Activated naive CD4-positive, alpha-beta T cell treated with anti-CD3 and anti-CD28 coated beads for 36 hours (primary cell): ENCODE data around the gene HOXC5. TPM values are rescaled to one million over a fixed set of nuclear protein-coding genes. Genes with fewer than 3 reads are reported as not detected.

ENCODE experiments used
- CTCF ChIA-PET: fragments of 350-600 bp; sonication (Branson Sonifier 250); formaldehyde crosslinking; loops from one replicate; lab custom pipeline; 2021; ENCODE audit warnings: antibody characterized with exemption; lab: Charles Lee
- DNase-seq: peaks from one replicate; pipeline ENCODE4 v3.0.0-alpha.2; 2020
- H3K27ac Mint-ChIP-seq: one replicate; pipeline ENCODE4 v1.8.0; 2021; ENCODE audit warnings: mild to moderate bottlenecking, mixed read lengths
- H3K27me3 Mint-ChIP-seq: one replicate; pipeline ENCODE4 v1.8.0; 2021; ENCODE audit warnings: low read depth, mixed read lengths
- H3K36me3 Mint-ChIP-seq: one replicate; pipeline ENCODE4 v1.8.0; 2021; ENCODE audit warnings: low read depth, mixed read lengths
- H3K4me1 Mint-ChIP-seq: one replicate; pipeline ENCODE4 v1.8.0; 2021; ENCODE audit warnings: low read depth, mixed read lengths
- H3K4me3 Mint-ChIP-seq: one replicate; pipeline ENCODE4 v1.8.0; 2021; ENCODE audit warnings: mild to moderate bottlenecking, moderate library complexity, mixed read lengths
- H3K9me3 Mint-ChIP-seq: one replicate; pipeline ENCODE4 v1.8.0; 2021; ENCODE audit warnings: mixed read lengths
- intact Hi-C: fragments of 100-400 bp; cut with micrococcal nuclease; formaldehyde crosslinking; loops from one replicate; pipeline ENCODE4 v1.15.1; 2023
- total RNA-seq, 2 experiments: library from RNA; stranded (reverse); gene quantifications; one replicate each; pipeline ENCODE4 v1.2.3, GENCODE V29; 2021

Gene HOXC5
- total RNA-seq, 2 experiments from 2014 or later = not detected

DNA sequence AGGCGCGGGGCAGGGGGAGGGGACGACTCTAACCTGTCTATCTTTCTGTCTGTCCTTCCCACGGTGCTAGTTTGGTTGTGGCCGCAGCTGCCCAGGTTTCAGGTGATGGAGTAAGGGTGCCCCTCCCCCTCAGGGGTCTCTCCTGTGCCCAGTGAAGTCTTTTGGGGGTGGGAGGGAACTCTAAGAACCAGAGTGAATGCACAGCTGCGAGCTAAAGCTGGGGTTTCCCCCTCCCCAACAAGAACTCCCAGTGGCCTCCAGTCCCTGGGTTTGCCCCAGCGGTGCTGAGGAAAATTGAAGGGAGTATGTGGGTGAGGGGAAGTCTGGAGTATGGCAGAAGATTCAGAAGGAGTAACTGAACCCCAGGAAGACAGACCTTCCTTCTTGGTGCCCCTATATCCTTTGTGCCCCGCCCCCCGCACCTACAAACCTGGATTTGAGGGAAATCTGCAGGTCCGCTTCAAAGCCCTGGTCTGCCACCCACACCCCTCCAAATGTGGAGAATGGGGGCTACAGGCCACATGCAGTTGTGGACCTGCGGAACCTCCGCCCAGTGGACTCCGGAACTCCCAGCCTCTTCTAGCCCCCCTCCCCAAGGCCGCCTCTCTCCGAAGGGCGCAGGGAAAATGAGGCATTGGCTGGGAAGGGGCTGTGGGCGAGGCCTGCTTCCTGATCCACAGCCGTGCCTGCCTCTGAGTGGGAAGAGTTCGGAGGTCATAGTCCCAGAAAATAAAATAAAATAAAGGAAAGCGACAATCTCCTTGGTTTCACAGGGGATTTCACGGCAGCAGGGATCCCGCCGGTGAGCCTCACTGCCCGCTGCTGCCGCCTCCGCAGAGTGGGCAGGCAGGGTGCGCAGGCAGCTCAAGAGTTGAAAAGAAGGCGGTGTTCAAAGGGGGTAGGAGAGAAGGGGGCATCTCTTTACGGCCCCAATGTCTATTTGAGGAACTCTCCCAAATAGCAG lies 36.3 kb upstream of the HOXC5 start:
- CTCF ChIA-PET = interaction anchor here (0.5 to 1.7 kb wide), 4 partner anchors 10 to 336 kb away, joined by 3 to 5 read pairs (median 3); partner anchors contain the start of gene HOXC8
- Mint-ChIP-seq H3K4me1 (peaks cover 36% of the 10 kb centered on the region), H3K36me3 (peaks cover 2% of the 10 kb centered on the region), H3K27ac (no peak overlapping the region), H3K27me3 (peaks cover 81% of the 10 kb centered on the region), H3K4me3 (peak overlapping the region; percentile 74), H3K9me3 (no peaks in the 10 kb centered on the region)
- DNase-seq = peak; percentile 29
- intact Hi-C loops = loop anchor here (1.0 to 5.0 kb wide), 2 partner anchors 11 to 39 kb away; partner anchors contain the start of gene HOXC10

DNA sequence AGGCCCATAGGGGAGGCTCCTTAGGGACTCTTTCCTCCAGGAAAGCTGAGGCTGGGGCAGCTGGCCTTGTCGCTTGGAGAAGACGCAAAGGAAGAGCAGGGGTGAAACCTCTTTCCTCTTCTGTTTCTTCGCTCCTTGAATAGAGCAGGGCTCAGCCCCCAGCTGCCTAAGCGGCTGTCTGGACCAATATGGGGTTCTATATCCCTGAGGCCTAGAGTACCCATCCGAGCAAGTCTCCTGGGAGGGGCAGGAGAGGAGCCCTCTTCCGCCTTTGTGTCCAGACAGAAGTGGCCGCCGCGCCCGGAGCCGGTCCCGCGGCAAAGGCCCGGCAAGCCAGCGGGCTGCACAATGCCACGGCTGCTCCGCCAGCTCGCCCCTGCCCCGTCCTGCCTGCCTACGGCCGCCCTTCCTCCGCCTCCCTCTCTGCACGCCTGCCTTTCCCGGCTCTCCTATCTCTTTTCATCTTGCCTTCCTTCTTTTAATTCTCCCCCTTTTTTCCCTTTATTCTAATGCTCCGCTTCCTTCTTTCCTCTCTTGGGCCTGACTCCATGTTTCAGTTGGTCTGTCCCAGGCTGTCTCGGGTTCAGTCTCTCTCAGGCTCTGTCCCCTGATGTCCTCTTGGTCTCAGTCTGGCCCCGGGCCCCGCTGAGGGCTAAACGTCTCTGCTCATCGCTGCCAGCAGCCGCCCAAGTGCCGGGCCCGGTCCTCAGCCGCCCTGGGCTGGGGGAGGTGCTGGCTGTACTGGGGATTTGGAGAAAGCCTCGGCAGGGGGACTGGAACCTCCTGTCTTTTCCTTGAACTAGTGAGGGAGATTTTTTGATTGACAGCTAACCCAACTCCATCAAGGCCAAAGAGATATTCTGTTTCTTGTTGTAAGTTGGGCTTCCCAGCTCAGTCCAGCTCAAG lies 35.4 kb upstream of the HOXC5 start:
- no peak overlapping the region for H3K27ac Mint-ChIP-seq
- peaks cover 2% of the 10 kb centered on the region for H3K36me3 Mint-ChIP-seq
- CTCF ChIA-PET = interaction anchor here (0.5 to 1.7 kb wide), 9 partner anchors 9 to 433 kb away, joined by 3 to 5 read pairs (median 3); partner anchors contain the start of gene HOXC8
- no peak for DNase-seq
- H3K27me3 Mint-ChIP-seq = peaks cover 81% of the 10 kb centered on the region
- intact Hi-C loops = loop anchor here (5.0 kb wide), 1 partner anchor 40 kb away; no protein-coding TSS in a partner anchor
- H3K9me3 Mint-ChIP-seq = no peaks in the 10 kb centered on the region
- H3K4me3 Mint-ChIP-seq = no peak overlapping the region
- peaks cover 37% of the 10 kb centered on the region for H3K4me1 Mint-ChIP-seq

DNA sequence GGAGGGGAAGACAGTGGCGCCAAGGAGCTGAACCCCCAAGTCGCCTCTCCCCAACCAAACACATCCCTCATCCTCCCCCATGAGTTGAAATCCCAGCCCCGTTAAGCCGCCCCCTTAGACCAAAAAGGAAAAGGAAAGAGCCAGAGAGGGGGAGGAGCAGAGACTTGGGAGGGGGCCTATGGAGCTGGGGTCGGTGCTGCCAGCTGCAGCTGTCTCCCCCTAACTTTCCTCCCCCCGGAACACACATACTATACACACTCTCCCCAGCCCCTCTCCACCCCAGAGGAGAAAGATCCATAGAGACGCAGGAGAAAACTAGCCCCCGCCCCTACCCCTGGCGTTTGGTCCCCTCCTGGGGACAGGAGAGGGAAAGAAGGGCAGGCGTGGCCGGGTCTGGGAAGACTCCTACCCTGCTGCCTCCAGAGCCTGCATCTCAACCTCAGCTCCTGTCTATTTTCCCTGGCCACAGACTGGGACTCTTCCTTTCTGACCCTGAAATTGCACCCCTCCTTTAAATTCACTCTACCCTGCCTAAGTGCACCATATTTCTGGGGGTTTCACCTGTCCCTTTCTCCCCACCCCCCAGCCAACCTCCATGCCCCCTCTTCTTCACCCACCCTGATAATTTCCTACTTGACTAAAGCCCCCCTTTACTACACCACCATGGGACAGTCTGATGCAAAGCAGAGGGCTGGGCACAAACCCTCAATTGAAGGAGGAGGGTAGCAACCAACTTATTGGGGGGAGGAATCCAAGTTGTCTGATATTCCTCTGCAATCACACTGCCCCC lies 34.5 kb upstream of the HOXC5 start:
- Mint-ChIP-seq H3K27ac (no peak overlapping the region), H3K4me1 (peaks cover 39% of the 10 kb centered on the region), H3K27me3 (peaks cover 82% of the 10 kb centered on the region), H3K4me3 (no peak overlapping the region), H3K9me3 (no peaks in the 10 kb centered on the region), H3K36me3 (peaks cover 2% of the 10 kb centered on the region)
- DNase-seq = no peak
- intact Hi-C loops = loop anchor here (5.0 kb wide), 1 partner anchor 41 kb away; no protein-coding TSS in a partner anchor
- CTCF ChIA-PET = interaction anchor here (0.5 to 1.7 kb wide), 7 partner anchors 10 to 432 kb away, joined by 3 to 10 read pairs (median 4); partner anchors contain the start of gene HOXC8

DNA sequence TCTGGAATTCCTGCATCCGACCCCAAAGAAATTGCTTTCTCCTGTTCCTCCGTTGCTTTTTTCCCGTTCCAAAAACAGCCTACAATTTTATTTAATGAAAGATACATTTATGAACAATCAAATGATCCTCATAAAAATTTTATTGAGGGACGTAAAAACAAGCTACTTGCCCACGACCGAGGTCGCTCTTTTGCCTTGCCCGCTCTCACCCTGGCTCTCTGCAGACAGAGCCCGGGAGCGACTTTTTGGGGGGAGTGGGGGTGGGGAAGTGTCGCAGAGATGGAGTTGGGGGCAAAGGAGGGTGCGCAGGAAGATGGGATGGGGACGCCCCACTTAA lies 34.0 kb upstream of the HOXC5 start:
- H3K9me3 Mint-ChIP-seq = no peaks in the 10 kb centered on the region
- H3K36me3 Mint-ChIP-seq = peaks cover 1% of the 10 kb centered on the region
- no peak overlapping the region for H3K27ac Mint-ChIP-seq
- H3K4me3 Mint-ChIP-seq = no peak overlapping the region
- intact Hi-C loops = loop anchor here (5.0 kb wide), 1 partner anchor 42 kb away; no protein-coding TSS in a partner anchor
- DNase-seq = no peak
- CTCF ChIA-PET = interaction anchor here (1.3 to 1.4 kb wide), 3 partner anchors 203 to 211 kb away, joined by 3 to 10 read pairs (median 4); no protein-coding TSS in a partner anchor
- H3K27me3 Mint-ChIP-seq = peaks cover 82% of the 10 kb centered on the region
- H3K4me1 Mint-ChIP-seq = peaks cover 37% of the 10 kb centered on the region

DNA sequence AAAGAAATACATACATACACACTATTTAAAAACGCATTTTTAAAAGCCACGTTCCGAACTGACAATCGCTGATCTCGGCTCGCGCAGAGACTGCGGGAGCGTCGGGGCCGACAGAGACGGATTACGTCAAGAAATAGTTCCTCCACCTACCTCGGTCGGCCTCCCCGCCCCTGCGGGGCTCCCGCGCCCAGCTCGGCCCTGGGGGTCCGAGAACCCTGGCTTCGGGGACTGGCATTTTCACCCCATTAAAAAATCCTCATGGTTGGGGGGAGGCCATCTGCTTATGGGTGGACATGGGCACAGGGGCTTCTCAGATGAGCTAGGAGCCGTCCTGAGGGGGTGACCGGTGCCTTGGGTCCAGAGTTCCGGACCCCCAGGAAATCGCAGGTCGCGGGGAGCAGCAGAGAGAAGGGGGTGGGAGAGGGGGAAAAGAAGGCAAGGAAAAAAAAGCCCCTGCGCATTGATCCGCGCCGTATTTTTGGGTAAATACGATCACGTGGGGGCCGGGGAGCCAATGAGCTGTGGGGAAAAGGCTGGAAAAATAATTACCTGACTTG lies 33.2 kb upstream of the HOXC5 start:
- Mint-ChIP-seq H3K27ac (no peak overlapping the region), H3K9me3 (no peaks in the 10 kb centered on the region), H3K4me3 (peak overlapping the region; percentile 39), H3K27me3 (peaks cover 81% of the 10 kb centered on the region), H3K36me3 (no peaks in the 10 kb centered on the region), H3K4me1 (peaks cover 33% of the 10 kb centered on the region)
- CTCF ChIA-PET = interaction anchor here (0.7 to 1.9 kb wide), 8 partner anchors 14 to 360 kb away, joined by 3 to 10 read pairs (median 3); partner anchors contain the start of gene HOXC10
- intact Hi-C loops = loop anchor here (1.0 to 5.0 kb wide), 2 partner anchors 14 to 42 kb away; partner anchors contain the start of gene HOXC10
- DNase-seq = peak; percentile 41

DNA sequence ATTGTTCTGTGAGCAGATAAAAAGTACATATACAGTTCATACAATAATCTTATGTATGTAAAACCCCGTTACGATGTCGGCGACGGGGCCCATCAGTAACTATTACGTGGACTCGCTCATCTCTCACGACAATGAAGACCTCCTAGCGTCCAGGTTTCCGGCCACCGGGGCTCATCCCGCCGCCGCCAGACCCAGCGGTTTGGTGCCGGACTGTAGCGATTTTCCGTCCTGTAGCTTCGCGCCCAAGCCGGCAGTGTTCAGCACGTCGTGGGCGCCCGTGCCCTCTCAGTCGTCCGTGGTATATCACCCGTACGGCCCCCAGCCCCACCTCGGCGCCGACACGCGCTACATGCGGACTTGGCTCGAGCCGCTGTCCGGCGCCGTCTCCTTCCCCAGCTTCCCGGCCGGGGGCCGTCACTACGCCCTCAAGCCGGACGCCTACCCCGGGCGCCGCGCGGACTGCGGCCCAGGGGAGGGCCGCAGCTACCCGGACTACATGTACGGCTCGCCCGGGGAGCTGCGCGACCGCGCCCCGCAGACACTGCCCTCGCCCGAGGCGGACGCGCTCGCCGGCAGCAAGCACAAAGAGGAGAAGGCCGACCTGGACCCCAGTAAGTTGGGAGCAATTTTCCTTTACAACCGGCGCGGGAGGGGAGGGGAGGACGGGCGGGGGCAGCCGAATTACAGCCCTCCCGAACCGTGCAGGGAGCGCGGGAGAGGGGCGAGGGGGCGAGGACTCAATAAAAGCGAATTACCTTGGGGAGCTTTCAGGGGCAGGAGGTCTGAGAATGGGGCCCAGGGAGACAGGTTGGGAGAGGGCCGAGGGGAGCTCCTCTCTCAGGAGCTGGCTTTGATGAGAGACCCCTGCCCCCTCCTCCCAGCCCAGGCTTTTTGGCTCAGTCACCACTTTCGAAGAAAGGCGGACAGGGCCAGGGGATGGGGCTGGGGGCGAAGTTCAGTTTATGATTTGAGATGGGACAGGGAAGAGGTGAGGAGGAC lies 32.4 kb upstream of the HOXC5 start, which contains the start of gene HOXC9:
Gene HOXC9, plus strand, starts transcription at position 46 of the 999 bp plus-strand sequence. Its CDS starts 28 bp downstream, at position 74.
- no peaks in the 10 kb centered on the region for H3K36me3 Mint-ChIP-seq
- no peak within 1 kb of the TSS for H3K27ac Mint-ChIP-seq
- peaks cover 82% of the 10 kb centered on the region for H3K27me3 Mint-ChIP-seq
- H3K4me3 Mint-ChIP-seq = peak within 1 kb of the TSS; percentile 39
- CTCF ChIA-PET = interaction anchor here (0.6 to 1.9 kb wide), 10 partner anchors 15 to 359 kb away, joined by 3 to 6 read pairs (median 3); partner anchors contain the start of gene HOXC10
- no peaks in the 10 kb centered on the region for H3K9me3 Mint-ChIP-seq
- DNase-seq = no peak
- intact Hi-C loops = loop anchor here (1.0 kb wide), 1 partner anchor 15 kb away; the partner anchor contains the start of gene HOXC10
- peaks cover 28% of the 10 kb centered on the region for H3K4me1 Mint-ChIP-seq

DNA sequence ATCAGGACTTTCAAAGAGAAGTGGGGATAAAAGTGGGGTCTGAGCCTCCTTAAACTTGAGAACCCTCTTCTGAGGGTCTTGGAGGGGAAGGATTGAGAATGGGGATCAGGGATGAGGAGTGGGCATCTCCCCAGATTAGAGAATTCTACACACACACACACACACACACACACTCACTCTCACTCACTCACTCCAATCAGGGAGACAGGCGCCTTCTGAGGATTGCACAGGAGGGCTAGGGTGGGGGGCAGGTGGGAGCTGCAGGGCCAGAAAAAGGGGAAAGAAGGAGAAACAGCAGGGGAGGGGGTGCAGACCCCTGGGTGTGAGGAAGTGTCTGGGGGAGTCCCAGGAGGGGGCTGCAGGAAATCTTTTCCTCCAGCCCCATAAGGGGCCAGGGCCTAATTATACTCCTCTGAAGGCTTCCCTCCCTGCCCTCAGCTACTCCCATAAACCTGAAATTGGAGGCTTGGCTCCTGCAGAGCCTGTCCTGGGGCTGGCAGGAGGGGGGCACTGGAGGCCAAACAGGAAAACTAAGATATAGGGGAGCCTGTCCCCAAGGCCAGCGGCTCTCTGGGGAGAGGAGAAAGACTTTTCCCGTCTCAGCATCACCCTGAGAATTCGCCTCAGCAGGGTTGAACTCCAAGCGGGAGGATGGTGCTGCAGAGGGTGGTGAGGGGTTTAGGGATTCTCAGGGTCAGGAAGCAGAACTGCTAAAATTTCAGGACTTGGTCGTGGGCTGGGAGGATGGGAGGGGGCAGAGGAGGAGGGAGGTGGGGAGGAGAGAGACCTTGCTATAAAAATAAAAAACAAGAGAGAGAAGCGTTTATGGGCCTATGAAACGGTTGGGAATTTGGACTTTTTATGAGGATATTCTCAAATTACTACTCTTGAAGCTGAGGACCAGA lies 31.3 kb upstream of the HOXC5 start:
- Mint-ChIP-seq H3K4me1 (peaks cover 26% of the 10 kb centered on the region), H3K9me3 (no peaks in the 10 kb centered on the region), H3K4me3 (no peak overlapping the region), H3K36me3 (no peaks in the 10 kb centered on the region), H3K27me3 (peaks cover 88% of the 10 kb centered on the region), H3K27ac (no peak overlapping the region)
- no peak for DNase-seq
- intact Hi-C loops = no loop called here
- CTCF ChIA-PET = interaction anchor here (0.6 to 1.9 kb wide), 4 partner anchors 191 to 209 kb away, joined by 3 to 6 read pairs (median 4); no protein-coding TSS in a partner anchor

DNA sequence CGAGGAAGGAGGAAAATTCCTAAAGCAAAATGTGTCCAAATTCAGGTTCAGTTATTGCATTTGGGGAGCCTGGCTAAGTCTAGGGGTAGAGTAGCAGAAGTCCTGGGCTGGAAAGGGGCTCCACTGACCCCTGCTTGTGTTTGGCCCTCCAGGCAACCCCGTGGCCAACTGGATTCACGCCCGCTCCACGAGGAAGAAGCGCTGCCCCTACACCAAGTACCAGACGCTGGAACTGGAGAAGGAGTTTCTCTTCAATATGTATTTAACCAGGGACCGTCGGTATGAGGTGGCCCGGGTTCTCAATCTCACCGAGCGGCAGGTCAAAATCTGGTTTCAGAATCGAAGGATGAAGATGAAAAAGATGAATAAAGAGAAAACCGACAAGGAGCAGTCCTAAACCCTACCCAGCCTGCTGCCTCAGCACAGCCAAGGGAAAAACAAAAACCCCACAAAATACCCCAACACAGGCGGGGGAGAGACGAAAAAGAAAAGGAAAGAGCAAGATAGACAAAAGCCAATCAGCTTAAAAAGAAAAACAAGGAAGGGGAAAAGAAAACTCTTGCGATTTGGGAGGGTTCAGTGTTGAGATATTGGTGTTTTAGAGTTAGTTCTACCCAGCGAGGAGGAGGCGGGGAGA lies 30.5 kb upstream of the HOXC5 start:
- Mint-ChIP-seq H3K4me3 (no peak overlapping the region), H3K27ac (no peak overlapping the region), H3K36me3 (no peaks in the 10 kb centered on the region), H3K27me3 (peaks cover 93% of the 10 kb centered on the region), H3K4me1 (peaks cover 26% of the 10 kb centered on the region), H3K9me3 (no peaks in the 10 kb centered on the region)
- DNase-seq = no peak
- intact Hi-C loops = no loop called here
- CTCF ChIA-PET = interaction anchor here (1.7 to 6.8 kb wide), 2 partner anchors 16 to 205 kb away, joined by 5 to 38 read pairs; partner anchors contain the start of gene HOXC10

DNA sequence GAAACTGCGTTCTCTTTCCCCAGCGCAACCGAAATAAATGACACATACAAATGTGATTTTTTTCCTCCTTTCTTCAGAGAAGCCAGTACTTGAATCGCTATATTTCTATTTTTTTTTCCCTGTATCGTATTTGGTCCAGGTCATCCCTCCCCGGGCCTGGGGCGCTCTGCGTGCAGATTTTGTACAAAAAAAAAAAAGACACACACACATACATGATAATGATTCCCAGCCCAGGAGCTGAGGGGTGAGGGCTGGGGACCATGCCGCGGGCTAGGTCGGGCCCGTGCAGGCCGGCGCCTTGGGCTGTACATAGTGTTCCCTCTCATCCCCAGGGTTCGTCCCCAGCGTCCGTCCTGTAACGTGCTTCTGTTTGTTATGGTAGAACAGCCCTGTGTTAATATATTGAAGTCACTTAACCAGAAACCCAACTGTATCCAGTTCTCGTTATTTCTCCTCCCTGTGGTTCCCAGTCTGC lies 29.9 kb upstream of the HOXC5 start:
- peaks cover 93% of the 10 kb centered on the region for H3K27me3 Mint-ChIP-seq
- peaks cover 23% of the 10 kb centered on the region for H3K4me1 Mint-ChIP-seq
- no peak overlapping the region for H3K4me3 Mint-ChIP-seq
- intact Hi-C loops = no loop called here
- CTCF ChIA-PET = interaction anchor here (1.7 to 6.8 kb wide), 3 partner anchors 16 to 204 kb away, joined by 5 to 48 read pairs (median 38); partner anchors contain the start of gene HOXC10
- H3K9me3 Mint-ChIP-seq = no peaks in the 10 kb centered on the region
- H3K27ac Mint-ChIP-seq = no peak overlapping the region
- H3K36me3 Mint-ChIP-seq = no peaks in the 10 kb centered on the region
- no peak for DNase-seq
